GM23338 (cell line): ENCODE measurements around the gene NAPB. TPM values are rescaled to one million over a fixed set of nuclear protein-coding genes. Genes with fewer than 3 reads are reported as not detected.

Experiments
- ATAC-seq: fragments of 200-7000 bp; cut with Tn5 transposase; 3 replicates; pipeline ENCODE4 v1.9.1; 2020
- DNase-seq: peaks from one replicate; pipeline ENCODE4 v3.0.0-alpha.2; 2015; ENCODE audit warnings: low spot score
- H2AFZ ChIP-seq: fragments of 200-600 bp; sonication (generic); 2 replicates; pipeline ENCODE4 v1.8.0; 2016; ENCODE audit warnings: antibody characterized with exemption, mild to moderate bottlenecking, moderate library complexity
- H3F3A ChIP-seq: fragments of 200-600 bp; sonication (generic); replicated peaks from 2 replicates; pipeline ENCODE4 v1.8.0; 2017; ENCODE audit warnings: antibody characterized with exemption, mixed run types, low read depth
- H3K27ac ChIP-seq: fragments of 200-600 bp; sonication (generic); 2 replicates; pipeline ENCODE4 v1.6.1; 2016; ENCODE audit warnings: low read depth
- H3K27me3 ChIP-seq: fragments of 200-600 bp; sonication (generic); 2 replicates; pipeline ENCODE4 v1.8.0; 2016; ENCODE audit warnings: mild to moderate bottlenecking, mixed run types, moderate library complexity; ENCODE audit not compliant: insufficient read depth
- H3K36me3 ChIP-seq: fragments of 200-600 bp; sonication (generic); 2 replicates; pipeline ENCODE4 v1.8.0; 2016; ENCODE audit warnings: mild to moderate bottlenecking; ENCODE audit not compliant: insufficient read depth
- H3K4me1 ChIP-seq: fragments of 200-600 bp; sonication (generic); 2 replicates; pipeline ENCODE4 v1.8.0; 2016; ENCODE audit warnings: mild to moderate bottlenecking, moderate library complexity; ENCODE audit not compliant: insufficient read depth
- H3K4me2 ChIP-seq: fragments of 200-600 bp; sonication (generic); 2 replicates; pipeline ENCODE4 v1.7.1; 2017; ENCODE audit warnings: mixed run types
- H3K4me3 ChIP-seq: fragments of 200-600 bp; sonication (generic); 2 replicates; pipeline ENCODE4 v1.6.1; 2016; ENCODE audit warnings: mixed run types
- H3K79me2 ChIP-seq: fragments of 200-600 bp; sonication (generic); replicated peaks from 2 replicates; pipeline ENCODE4 v1.8.0; 2017; ENCODE audit warnings: mild to moderate bottlenecking; ENCODE audit not compliant: insufficient read depth
- H3K9me2 ChIP-seq: fragments of 200-600 bp; sonication (generic); 2 replicates; pipeline ENCODE4 v1.8.0; 2017; ENCODE audit not compliant: insufficient read depth
- H4K20me1 ChIP-seq: fragments of 200-600 bp; sonication (generic); replicated peaks from 2 replicates; pipeline ENCODE4 v1.8.0; 2017; ENCODE audit warnings: mild to moderate bottlenecking; ENCODE audit not compliant: insufficient read depth
- H3K27ac Mint-ChIP-seq: 2 replicates; pipeline ENCODE4 v1.8.0; 2020; ENCODE audit warnings: inconsistent platforms, mild to moderate bottlenecking, moderate library complexity, mixed read lengths
- H3K27me3 Mint-ChIP-seq: 3 replicates; pipeline ENCODE4 v1.8.0; 2022; ENCODE audit warnings: low read depth, mild to moderate bottlenecking, moderate library complexity, mixed read lengths, inconsistent platforms; ENCODE audit not compliant: insufficient read depth, poor library complexity
- H3K36me3 Mint-ChIP-seq: 3 replicates; pipeline ENCODE4 v1.8.0; 2021; ENCODE audit warnings: low read depth, mild to moderate bottlenecking, inconsistent platforms, moderate library complexity, mixed read lengths
- H3K4me1 Mint-ChIP-seq: 3 replicates; pipeline ENCODE4 v1.8.0; 2020; ENCODE audit warnings: mild to moderate bottlenecking, inconsistent platforms, mixed read lengths
- H3K4me3 Mint-ChIP-seq: 3 replicates; pipeline ENCODE4 v1.8.0; 2021; ENCODE audit warnings: moderate library complexity, mild to moderate bottlenecking, inconsistent platforms, mixed read lengths
- H3K9me3 Mint-ChIP-seq: 3 replicates; pipeline ENCODE4 v1.8.0; 2020; ENCODE audit warnings: moderate library complexity, mild to moderate bottlenecking, inconsistent platforms, mixed read lengths
- CREB1 ChIP-seq: fragments of 250-450 bp; sonication (Bioruptor Pico); IDR thresholded peaks from 2 replicates; pipeline ENCODE4 v1.5.0; 2020; ENCODE audit warnings: low read depth, mild to moderate bottlenecking, moderate library complexity
- EZH2 ChIP-seq: fragments of 200-600 bp; sonication (generic); IDR thresholded peaks from one replicate; pipeline ENCODE4 v1.8.0; 2017; ENCODE audit warnings: antibody characterized with exemption, mild to moderate bottlenecking, low read depth; ENCODE audit not compliant: unreplicated experiment
- EZH2phosphoT487 ChIP-seq: fragments of 200-600 bp; sonication (generic); IDR thresholded peaks from one replicate; pipeline ENCODE4 v1.8.1; 2018; ENCODE audit warnings: antibody characterized with exemption; ENCODE audit not compliant: unreplicated experiment
- NANOG ChIP-seq: IDR thresholded peaks from 2 replicates; pipeline ENCODE4 v1.6.1; 2016; ENCODE audit warnings: antibody characterized with exemption, borderline replicate concordance
- POLR2AphosphoS5 ChIP-seq: IDR thresholded peaks from 2 replicates; pipeline ENCODE4 v1.6.1; 2016; ENCODE audit warnings: antibody characterized with exemption, low read depth
- ZNF114 ChIP-seq: fragments of 250-450 bp; sonication (Bioruptor Pico); IDR thresholded peaks from 2 replicates; pipeline ENCODE4 v1.5.0; 2020; ENCODE audit warnings: mild to moderate bottlenecking, moderate library complexity
- polyA plus RNA-seq: library from polyadenylated mRNA; unstranded; fragments of >200 nt; fragmentation: Nextera tagmentation; extraction: Ambion mirVana; gene quantifications from 2 replicates; pipeline ENCODE4 v1.2.1, GENCODE V29; 2016
- total RNA-seq: library from RNA; depleted of rRNA; stranded (reverse); fragments of >200 nt; shearing (Covaris generic); gene quantifications from 2 replicates; pipeline ENCODE4 v1.2.3, GENCODE V29; 2014
- TF ChIP-seq, protein P1 (sequence below), 2 experiments: fragments of 200-600 bp in 1 of 2; sonication (generic) in 1 of 2; conservative IDR thresholded peaks; 2 replicates each; pipeline versions ENCODE4 v1.5.1 to v1.6.1; 2016 to 2017; ENCODE audit warnings: antibody characterized with exemption in 2 of 2, low read depth in 2 of 2, mild to moderate bottlenecking in 2 of 2, moderate library complexity in 1 of 2
- TF ChIP-seq, protein P2 (sequence below): fragments of 250-450 bp; sonication (Bioruptor Pico); IDR thresholded peaks from 2 replicates; pipeline ENCODE4 v1.5.0; 2020; ENCODE audit warnings: mild to moderate bottlenecking, moderate library complexity
- TF ChIP-seq, protein P3 (sequence below): IDR thresholded peaks from one replicate; pipeline ENCODE4 v1.6.1; 2018; ENCODE audit warnings: antibody characterized with exemption; ENCODE audit not compliant: unreplicated experiment
- TF ChIP-seq, protein P4 (sequence below): IDR thresholded peaks from 2 replicates; pipeline ENCODE4 v1.6.1; 2016; ENCODE audit warnings: antibody characterized with exemption

The NAPB gene
- total and polyA plus RNA-seq, 2 experiments from 2014 or later = 7.3 to 18.1 TPM

DNA sequence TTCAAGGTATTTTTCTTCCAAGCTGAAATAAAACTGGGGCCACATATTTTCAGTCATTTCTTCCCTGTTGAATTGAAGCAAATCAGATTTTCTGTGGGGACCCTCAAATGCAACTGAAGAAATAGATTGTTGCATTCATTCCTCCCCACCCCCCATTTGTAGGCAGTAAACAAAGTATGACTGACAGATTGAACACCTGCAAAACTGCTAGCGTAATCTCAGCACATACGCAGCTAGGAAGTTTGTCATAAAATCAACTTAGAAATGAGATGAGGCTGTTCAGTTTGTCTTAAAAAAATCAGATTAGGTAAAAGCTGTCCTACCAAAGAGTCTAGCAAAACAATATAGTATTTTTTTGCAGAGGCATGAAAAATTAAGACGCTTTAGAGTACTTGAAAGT is 50.4 kb downstream of the NAPB start (continued):
- TF ChIP-seq, protein P1, sequence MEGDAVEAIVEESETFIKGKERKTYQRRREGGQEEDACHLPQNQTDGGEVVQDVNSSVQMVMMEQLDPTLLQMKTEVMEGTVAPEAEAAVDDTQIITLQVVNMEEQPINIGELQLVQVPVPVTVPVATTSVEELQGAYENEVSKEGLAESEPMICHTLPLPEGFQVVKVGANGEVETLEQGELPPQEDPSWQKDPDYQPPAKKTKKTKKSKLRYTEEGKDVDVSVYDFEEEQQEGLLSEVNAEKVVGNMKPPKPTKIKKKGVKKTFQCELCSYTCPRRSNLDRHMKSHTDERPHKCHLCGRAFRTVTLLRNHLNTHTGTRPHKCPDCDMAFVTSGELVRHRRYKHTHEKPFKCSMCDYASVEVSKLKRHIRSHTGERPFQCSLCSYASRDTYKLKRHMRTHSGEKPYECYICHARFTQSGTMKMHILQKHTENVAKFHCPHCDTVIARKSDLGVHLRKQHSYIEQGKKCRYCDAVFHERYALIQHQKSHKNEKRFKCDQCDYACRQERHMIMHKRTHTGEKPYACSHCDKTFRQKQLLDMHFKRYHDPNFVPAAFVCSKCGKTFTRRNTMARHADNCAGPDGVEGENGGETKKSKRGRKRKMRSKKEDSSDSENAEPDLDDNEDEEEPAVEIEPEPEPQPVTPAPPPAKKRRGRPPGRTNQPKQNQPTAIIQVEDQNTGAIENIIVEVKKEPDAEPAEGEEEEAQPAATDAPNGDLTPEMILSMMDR (conservative IDR thresholded peaks at IDR 0.05; ENCODE audit: low read depth in 2 of 2) = no peak
- TF ChIP-seq EZH2phosphoT487 = no peak
- no peak for TF ChIP-seq CREB1 (CRISPR knock-in tag)
- TF ChIP-seq, protein P2, sequence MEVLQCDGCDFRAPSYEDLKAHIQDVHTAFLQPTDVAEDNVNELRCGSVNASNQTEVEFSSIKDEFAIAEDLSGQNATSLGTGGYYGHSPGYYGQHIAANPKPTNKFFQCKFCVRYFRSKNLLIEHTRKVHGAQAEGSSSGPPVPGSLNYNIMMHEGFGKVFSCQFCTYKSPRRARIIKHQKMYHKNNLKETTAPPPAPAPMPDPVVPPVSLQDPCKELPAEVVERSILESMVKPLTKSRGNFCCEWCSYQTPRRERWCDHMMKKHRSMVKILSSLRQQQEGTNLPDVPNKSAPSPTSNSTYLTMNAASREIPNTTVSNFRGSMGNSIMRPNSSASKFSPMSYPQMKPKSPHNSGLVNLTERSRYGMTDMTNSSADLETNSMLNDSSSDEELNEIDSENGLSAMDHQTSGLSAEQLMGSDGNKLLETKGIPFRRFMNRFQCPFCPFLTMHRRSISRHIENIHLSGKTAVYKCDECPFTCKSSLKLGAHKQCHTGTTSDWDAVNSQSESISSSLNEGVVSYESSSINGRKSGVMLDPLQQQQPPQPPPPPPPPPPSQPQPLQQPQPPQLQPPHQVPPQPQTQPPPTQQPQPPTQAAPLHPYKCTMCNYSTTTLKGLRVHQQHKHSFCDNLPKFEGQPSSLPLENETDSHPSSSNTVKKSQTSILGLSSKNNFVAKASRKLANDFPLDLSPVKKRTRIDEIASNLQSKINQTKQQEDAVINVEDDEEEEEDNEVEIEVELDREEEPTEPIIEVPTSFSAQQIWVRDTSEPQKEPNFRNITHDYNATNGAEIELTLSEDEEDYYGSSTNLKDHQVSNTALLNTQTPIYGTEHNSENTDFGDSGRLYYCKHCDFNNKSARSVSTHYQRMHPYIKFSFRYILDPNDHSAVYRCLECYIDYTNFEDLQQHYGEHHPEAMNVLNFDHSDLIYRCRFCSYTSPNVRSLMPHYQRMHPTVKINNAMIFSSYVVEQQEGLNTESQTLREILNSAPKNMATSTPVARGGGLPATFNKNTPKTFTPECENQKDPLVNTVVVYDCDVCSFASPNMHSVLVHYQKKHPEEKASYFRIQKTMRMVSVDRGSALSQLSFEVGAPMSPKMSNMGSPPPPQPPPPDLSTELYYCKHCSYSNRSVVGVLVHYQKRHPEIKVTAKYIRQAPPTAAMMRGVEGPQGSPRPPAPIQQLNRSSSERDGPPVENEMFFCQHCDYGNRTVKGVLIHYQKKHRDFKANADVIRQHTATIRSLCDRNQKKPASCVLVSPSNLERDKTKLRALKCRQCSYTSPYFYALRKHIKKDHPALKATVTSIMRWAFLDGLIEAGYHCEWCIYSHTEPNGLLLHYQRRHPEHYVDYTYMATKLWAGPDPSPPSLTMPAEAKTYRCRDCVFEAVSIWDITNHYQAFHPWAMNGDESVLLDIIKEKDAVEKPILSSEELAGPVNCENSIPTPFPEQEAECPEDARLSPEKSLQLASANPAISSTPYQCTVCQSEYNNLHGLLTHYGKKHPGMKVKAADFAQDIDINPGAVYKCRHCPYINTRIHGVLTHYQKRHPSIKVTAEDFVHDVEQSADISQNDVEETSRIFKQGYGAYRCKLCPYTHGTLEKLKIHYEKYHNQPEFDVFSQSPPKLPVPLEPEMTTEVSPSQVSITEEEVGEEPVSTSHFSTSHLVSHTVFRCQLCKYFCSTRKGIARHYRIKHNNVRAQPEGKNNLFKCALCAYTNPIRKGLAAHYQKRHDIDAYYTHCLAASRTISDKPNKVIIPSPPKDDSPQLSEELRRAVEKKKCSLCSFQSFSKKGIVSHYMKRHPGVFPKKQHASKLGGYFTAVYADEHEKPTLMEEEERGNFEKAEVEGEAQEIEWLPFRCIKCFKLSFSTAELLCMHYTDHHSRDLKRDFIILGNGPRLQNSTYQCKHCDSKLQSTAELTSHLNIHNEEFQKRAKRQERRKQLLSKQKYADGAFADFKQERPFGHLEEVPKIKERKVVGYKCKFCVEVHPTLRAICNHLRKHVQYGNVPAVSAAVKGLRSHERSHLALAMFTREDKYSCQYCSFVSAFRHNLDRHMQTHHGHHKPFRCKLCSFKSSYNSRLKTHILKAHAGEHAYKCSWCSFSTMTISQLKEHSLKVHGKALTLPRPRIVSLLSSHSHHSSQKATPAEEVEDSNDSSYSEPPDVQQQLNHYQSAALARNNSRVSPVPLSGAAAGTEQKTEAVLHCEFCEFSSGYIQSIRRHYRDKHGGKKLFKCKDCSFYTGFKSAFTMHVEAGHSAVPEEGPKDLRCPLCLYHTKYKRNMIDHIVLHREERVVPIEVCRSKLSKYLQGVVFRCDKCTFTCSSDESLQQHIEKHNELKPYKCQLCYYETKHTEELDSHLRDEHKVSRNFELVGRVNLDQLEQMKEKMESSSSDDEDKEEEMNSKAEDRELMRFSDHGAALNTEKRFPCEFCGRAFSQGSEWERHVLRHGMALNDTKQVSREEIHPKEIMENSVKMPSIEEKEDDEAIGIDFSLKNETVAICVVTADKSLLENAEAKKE = no peak

DNA sequence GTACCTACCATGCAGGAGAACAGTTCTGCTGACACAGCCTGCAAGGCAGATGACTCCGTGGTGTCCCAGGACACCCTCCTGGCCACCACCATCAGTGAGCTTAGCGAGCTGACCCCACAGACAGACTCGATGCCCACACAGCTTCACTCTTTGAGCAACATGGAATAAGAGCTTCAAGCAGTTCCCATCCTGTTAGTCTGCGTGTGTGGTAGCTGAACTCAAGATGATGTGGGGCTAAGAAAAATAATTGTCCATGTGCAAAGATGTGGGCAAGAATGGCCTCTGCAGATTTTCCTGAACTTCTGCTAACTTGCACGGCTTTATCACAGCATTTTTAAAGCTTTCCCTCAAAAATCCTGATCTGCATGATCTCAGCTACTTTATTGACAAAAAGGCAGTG is 51.0 kb downstream of the NAPB start:
- Histone ChIP-seq H3F3A (no peaks in the 10 kb centered on the region), H3K79me2 (peaks cover 31% of the 10 kb centered on the region), H3K27ac (no peak overlapping the region), H4K20me1 (peaks cover 28% of the 10 kb centered on the region), H3K4me3 (no peak overlapping the region), H3K36me3 (peaks cover 14% of the 10 kb centered on the region; the same call in 1 of the 2 replicates), H3K4me2 (no peak overlapping the region), H3K4me1 (peaks cover 4% of the 10 kb centered on the region; the same call in 1 of the 2 replicates), H3K9me2 (no peaks in the 10 kb centered on the region), H2AFZ (no peak overlapping the region), H3K27me3 (no peaks in the 10 kb centered on the region)
- Mint-ChIP-seq H3K36me3 (peaks cover 61% of the 10 kb centered on the region), H3K4me1 (peaks cover 6% of the 10 kb centered on the region; the same call in 2 of the 3 replicates), H3K4me3 (no peak overlapping the region), H3K27me3 (peaks cover 3% of the 10 kb centered on the region), H3K27ac (no peak overlapping the region), H3K9me3 (no peaks in the 10 kb centered on the region)
- DNase-seq = no peak
- ATAC-seq = no peak
- TF ChIP-seq POLR2AphosphoS5 (no peak), ZNF114 (no peak), NANOG (no peak), EZH2 (no peak), EZH2phosphoT487 (no peak)
- TF ChIP-seq, protein P3, sequence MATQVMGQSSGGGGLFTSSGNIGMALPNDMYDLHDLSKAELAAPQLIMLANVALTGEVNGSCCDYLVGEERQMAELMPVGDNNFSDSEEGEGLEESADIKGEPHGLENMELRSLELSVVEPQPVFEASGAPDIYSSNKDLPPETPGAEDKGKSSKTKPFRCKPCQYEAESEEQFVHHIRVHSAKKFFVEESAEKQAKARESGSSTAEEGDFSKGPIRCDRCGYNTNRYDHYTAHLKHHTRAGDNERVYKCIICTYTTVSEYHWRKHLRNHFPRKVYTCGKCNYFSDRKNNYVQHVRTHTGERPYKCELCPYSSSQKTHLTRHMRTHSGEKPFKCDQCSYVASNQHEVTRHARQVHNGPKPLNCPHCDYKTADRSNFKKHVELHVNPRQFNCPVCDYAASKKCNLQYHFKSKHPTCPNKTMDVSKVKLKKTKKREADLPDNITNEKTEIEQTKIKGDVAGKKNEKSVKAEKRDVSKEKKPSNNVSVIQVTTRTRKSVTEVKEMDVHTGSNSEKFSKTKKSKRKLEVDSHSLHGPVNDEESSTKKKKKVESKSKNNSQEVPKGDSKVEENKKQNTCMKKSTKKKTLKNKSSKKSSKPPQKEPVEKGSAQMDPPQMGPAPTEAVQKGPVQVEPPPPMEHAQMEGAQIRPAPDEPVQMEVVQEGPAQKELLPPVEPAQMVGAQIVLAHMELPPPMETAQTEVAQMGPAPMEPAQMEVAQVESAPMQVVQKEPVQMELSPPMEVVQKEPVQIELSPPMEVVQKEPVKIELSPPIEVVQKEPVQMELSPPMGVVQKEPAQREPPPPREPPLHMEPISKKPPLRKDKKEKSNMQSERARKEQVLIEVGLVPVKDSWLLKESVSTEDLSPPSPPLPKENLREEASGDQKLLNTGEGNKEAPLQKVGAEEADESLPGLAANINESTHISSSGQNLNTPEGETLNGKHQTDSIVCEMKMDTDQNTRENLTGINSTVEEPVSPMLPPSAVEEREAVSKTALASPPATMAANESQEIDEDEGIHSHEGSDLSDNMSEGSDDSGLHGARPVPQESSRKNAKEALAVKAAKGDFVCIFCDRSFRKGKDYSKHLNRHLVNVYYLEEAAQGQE = no peak
- TF ChIP-seq, protein P4, sequence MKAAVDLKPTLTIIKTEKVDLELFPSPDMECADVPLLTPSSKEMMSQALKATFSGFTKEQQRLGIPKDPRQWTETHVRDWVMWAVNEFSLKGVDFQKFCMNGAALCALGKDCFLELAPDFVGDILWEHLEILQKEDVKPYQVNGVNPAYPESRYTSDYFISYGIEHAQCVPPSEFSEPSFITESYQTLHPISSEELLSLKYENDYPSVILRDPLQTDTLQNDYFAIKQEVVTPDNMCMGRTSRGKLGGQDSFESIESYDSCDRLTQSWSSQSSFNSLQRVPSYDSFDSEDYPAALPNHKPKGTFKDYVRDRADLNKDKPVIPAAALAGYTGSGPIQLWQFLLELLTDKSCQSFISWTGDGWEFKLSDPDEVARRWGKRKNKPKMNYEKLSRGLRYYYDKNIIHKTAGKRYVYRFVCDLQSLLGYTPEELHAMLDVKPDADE = no peak
- TF ChIP-seq, protein P1 (conservative IDR thresholded peaks at IDR 0.05; ENCODE audit: low read depth in 2 of 2) = no peak
